ENCODE measurements around the gene SNTN.

The SNTN gene

DNA sequence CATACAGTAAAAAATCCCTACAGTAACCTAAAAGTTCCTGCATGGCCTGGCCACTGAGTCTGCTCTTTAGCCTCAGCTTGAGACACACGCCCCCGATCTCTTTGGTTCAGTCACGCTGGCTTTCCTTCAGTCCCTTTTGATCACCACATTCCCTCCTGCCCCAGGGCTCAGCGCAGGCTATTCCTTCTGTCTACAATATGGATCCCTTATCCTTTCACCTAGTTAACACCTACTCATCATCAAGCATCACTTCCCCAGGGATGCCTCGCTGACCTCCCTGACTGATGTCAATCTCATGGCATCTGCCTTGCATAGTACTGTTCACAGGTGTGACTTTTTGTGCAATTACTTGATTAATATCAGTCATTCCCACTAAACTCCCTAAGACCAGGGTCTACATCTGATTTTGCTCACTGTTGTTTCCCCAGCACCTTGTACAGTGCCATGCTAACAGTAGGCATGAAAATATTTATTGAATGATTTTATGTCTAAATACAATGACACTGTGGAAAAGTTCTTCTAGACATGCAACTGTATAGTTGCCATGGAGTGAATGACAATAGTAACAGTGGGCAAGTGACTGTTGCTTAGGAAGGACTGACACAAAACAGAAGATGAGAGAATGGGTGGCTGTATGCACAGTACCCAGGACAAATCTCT lies at the start of gene SNTN:
Gene SNTN, plus strand, starts transcription at position 610 of the 660 bp plus-strand sequence. Its CDS starts 13 bp downstream, at position 623.
- no peak for DNase-seq

DNA sequence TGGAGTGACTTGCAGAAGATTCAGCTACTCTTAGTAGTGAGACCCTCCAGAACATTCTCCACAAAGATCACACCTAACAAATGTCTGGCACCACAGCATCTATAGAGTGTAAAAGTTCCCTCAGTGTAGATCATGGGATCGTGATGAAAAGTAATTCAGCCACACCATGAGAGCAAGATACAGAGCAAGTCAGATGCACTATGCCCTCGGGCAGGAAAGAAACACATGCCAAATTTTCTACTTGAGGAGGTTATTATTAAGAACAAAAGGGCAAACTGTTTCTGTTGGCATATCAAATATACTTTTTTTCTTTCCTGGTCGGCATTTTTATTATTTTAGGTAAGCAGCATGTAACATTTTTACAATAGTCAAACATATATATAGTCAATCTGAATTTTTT lies 44.8 kb upstream of the SNTN start:
- DNase-seq = no peak

DNA sequence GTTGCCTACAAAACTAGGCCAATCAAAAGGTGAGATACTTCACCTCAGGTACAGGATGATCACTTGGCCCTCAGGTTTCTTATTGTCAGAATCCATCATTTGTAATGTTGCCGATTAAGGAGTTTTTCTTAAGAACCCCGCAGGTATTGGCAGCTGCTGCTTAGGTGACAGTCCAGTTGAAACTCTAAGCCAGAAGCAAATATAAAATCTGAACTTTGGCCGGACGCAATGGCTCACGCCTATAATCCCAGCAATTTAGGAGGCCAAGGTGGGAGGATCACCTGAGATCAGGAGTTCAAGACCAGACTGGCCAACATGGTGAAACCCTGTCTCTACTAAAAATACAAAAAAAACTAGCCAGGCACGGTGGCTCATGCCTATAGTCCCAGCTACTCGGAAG lies 43.1 kb upstream of the SNTN start:
- DNase-seq = no peak

DNA sequence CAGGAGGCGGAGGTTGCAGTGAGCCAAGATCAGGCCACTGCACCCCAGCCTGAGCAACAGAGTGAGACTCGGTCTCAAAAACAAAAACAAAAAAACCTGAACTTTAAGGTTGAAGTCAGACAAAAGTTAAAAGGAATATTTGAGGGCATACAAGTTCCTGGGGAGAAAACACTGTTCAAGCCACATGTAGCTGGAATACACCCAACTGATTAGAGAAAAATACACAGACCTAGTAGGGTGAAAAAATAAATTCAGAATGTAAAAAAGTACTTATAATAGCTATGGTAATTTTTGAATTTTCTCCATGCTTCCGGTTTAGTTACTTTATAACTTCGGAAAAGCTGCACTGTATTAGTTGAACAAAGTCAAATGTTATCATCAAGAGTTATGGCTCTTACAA lies 42.6 kb upstream of the SNTN start:
- DNase-seq = no peak

DNA sequence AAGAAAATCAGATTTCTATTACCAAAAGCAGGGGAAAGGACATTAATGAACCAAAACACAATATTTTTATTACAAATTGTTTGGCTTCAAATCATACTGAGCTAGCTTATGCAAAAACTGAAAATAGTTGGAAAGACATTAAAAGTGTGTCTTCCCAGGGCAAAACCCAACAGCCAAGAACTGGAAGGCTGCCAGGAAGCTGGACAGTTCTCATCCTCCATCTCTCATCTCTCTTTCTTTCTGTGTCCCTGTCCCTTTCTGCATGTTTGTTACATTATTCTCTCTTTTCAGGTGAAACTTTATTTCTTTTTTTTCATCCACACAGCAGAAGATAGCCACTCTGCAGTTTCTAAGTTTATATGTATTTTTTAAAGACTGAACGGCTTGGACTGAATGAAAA lies 41.1 kb upstream of the SNTN start:
- DNase-seq = no peak

- DNase-seq = no peak
Measured at GRCh38 chr3:63613561-63613960, 38.9 kb upstream of the SNTN start.

DNA sequence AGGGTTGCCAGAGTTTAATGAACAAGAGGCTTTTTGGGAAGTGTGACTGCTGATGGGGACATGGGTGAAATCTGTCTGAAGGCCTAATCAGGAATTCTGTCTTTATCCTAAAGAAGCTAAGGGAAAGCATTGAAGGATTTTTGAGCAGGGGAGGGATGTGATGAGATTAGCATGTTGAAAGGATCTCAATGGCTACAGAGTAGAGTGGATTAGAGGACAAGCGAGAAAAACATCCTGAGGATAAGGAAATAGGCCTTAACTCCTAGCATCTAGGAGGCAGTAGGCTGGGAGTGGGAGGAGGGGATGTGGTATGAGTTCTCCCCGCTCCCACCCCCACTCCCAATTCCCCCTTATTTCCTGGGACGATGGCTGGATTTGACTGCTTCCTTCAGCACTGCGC lies 35.1 kb upstream of the SNTN start:
- DNase-seq = no peak

DNA sequence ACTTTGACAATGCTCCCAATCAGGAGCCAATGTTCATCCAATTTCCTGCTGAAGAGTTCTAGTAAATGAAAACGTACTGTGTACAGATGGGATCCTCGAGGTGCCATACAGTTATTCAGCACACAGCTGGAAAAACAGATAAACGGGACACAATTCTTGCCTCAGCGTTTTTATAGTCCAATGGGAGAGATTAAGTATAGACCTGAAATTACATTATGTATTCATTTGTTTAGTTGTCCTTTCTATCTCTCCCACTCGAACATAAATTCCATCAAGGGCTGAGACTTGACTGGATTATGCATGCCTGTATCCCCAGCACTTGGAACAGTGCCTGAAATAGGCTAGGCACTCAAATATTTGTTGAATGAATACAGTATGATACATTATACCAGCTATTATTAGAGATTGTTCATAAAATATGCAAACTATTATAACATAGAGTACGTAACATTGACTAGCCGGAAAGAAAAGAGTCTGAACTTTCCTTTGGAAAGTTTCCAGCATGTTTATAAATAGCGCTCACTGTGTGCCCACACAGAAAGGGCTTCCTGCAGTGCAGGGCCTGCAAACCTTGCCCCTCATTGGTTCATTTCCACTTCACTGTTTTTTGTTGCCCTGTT lies 27.4 kb upstream of the SNTN start:
- DNase-seq = no peak

DNA sequence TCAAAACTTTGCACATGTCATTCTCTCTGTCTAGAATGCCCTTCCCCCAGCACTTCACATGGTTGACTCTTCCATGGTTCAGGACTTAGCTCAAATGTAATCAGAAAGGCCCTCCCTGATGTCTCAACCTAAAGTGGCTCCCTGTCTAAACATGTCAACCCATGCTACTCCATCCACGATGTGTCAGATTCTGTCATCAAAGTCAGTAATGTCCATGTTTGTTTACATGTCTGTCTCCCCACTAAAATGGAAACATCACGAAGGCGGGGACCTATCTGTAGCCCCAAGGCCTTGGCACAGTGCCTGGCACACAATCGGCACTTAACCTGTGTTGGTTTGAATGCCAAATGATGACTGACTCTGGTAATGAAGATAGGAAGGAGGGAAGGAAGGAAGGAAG lies 20.8 kb upstream of the SNTN start:
- DNase-seq = no peak

GRCh38 chr3:63635186-63635585 lies 17.3 kb upstream of the SNTN start:
- DNase-seq = no peak

DNA sequence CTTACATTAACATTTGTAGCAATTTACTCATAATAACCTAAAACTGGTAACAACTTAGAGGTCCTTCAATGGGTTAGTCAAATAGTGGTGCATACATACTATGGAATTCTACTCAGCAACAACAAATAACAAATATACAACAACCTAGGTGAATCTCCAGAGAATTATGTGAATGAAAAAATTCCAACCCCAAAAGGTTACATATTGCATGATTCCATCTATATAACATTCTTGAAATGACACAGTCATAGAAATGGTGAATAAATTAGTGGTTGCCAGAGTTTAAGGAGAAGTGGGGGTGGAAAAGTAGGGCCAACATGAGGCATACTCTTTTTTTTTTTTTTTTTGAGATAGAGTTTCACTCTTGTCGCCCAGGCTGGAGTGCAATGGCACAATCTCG lies 12.7 kb upstream of the SNTN start:
- no peak for DNase-seq

DNA sequence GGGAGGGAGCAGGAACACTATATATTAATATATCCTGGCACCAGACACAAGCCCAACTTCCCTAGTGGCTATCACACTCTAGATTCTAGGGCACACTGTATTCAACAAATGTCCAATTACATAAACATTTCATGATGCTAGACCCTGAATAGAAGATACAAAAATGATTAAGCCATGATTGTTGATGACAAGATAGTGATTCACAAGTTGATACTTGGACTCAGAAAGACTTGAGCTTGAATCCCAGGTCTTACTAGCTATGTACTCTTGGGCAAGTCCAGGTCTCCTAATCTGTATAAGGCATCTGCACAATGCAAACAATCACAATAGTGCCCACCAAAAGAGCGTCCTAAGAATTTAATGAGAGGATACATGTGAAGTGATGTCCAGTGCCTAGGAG lies 10.0 kb upstream of the SNTN start:
- DNase-seq = no peak

GRCh38 chr3:63644212-63644797 lies 8.2 kb upstream of the SNTN start:
- peak in 1 of 2 experiments; percentile 4 for DNase-seq

DNA sequence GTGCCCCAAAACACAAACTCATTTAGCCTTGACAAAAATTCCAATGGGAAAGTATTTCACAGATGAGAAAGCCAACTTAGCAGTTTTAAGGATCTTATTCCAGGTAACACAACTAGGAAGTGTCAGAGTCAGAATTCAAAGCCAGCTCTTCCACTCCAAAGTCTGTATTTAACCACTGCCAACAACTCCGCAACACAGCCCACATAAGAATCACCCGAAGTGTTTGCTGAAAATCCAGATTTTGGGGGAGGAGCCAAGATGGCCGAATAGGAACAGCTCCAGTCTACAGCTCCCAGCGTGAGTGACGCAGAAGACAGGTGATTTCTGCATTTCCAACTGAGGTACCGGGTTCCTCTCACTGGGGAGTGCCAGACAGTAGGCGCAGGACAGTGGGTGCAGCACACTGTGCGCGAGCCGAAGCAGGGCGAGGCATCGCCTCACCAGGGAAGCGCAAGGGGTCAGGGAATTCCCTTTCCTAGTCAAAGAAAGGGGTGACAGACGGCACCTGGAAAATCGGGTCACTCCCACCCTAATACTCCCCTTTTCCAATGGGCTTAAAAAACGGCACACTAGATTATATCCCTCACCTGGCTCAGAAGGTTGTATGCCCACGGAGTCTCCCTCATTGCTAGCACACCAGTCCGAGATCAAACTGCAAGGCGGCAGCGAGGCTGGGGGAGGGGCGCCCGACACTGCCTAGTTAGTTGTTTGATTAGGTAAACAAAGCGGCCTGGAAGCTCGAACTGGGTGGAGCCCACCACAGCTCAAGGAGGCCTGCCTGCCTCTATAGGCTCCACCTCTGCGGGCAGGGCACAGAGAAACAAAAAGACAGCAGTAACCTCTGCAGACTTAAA lies 7.3 kb upstream of the SNTN start:
- peak; percentile 58 to 81 for DNase-seq

DNA sequence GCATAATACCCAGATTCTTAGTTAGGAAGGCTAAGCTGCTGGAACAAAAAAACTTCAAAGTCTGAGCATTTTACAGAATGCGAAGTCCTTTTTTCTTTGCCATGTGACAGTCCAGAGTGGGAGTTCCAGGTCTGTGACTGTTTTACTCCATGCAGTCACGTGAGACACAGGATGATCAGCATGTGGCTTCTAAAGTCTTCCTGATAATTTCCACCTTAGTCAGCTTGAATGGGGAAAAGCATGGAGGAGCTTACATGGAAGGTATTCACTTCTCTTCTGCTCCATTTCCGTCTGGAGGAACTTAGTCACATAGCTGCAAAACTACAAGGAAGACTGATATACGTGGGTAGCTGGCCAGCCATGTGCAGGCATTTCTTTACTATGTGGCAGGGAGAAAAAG lies 1.7 kb downstream of the SNTN start:
- no peak for DNase-seq

DNA sequence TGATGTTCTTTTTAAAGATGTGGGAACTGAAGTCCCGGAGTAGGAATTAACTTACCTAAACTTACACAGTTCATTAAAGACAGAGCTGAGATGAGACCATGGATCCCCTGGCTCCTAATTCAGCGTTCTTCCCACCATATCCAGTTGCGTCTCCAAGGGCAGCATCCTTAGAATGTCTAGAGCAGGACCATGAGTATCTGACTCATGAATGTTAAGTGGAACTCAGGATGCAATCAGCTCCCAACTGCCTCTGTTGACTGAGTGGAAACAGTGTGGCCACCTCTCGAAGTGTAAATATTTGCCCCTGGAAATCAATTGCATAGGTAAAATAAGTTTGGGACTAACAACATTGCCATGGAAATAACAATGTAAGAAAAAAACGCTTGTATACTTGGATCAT lies 2.5 kb downstream of the SNTN start:
- DNase-seq = no peak

DNA sequence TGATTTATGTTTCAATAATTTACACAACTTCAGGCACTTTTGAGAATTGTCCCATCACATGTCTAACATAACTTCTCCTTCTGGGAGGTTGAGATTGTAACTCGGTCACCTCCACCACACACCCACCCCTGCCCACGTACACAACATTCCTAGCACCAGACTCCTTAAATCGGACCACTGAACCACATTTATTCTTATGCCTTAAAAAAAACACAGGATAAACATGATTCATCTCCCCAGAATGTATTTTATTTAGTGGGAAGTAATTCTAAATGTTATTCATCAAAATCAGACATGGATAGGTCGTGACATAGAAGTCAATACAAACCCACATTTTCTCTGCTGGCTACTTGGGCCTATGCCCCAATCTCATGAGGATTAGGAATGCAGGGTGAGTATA lies 3.0 kb downstream of the SNTN start:
- no peak for DNase-seq

- no peak for DNase-seq
Measured at GRCh38 chr3:63656786-63657185, 4.3 kb downstream of the SNTN start.

- DNase-seq = peak; percentile 5 to 26
Measured at GRCh38 chr3:63661242-63661641, 8.8 kb downstream of the SNTN start.

GRCh38 chr3:63662011-63662410 lies 9.5 kb downstream of the SNTN start:
- DNase-seq = no peak

DNA sequence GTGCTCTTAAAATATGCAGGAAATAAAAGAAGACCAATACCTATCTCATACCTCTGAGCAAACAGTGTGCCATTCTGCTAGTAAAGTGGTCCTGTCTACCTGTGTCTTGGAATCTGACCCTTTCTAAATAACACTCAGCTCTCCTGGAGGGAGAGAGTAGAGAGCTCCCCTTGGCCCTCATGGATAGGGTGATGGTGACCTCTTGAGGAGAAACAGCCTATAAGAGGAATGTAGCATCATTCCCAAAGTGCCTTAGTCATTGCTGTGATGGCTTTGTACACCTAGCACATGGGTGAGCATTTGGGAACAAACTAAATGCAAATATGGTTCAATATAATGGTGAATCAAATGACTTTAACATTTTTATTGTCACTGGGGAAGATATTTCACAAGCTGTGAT lies 10.0 kb downstream of the SNTN start:
- peak; percentile 11 to 52 for DNase-seq

DNA sequence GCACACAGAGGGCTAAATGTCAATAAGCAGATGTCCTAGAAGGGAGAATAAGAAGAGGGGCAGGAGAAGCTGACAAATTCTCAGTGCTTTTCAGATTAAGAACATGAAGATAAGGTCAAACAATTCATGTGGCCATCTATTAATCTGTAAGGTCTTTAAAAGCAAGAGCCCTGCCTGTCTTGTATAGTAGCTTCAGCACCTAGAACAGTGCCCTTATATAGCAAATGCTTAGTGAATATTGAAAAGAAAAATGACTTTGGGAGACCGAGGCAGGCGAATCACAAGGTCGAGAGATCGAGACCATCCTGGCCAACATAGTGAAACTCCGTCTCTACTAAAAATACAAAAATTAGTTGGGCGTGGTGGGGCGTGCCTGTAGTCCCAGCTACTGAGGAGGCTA lies 18.1 kb downstream of the SNTN start:
- DNase-seq = no peak

GRCh38 chr3:63673111-63673510 lies 20.6 kb downstream of the SNTN start:
- DNase-seq = no peak

- no peak for DNase-seq
Measured at GRCh38 chr3:63674586-63674985, 22.1 kb downstream of the SNTN start.

Data from NCI-H526 (cell line).